Uterus (tissue), 4 donors: ENCODE data around the gene E2F8. TPM values are rescaled to one million over a fixed set of nuclear protein-coding genes. Genes with fewer than 3 reads are reported as not detected.

ENCODE experiments used
- DNase-seq, 2 donors: peaks; one replicate each; pipeline ENCODE4 v3.0.0-alpha.2; 2019 to 2020
- H3K27ac ChIP-seq, 2 donors: fragments of 200-600 bp; sonication (generic); 1 replicate in 1 of 2; 2 replicates in 1 of 2; pipeline ENCODE4 v1.5.1; 2016 to 2018
- H3K27me3 ChIP-seq, 2 donors: fragments of 200-600 bp; sonication (generic); one replicate each; pipeline ENCODE4 v1.5.1; 2018 to 2019; ENCODE audit warnings: control low read depth in 1 of 2
- H3K36me3 ChIP-seq, 2 donors: fragments of 200-600 bp; sonication (generic); one replicate each; pipeline ENCODE4 v1.5.1; 2019; ENCODE audit warnings: control low read depth in 1 of 2
- H3K4me1 ChIP-seq, 2 donors: fragments of 200-600 bp; sonication (generic); one replicate each; pipeline ENCODE4 v1.5.1; 2018 to 2019; ENCODE audit warnings: control low read depth in 1 of 2
- H3K4me3 ChIP-seq, 2 donors: fragments of 200-600 bp; sonication (generic); 1 replicate in 1 of 2; 2 replicates in 1 of 2; pipeline ENCODE4 v1.5.1; 2018 to 2019; ENCODE audit warnings: mild to moderate bottlenecking in 1 of 2
- H3K9me3 ChIP-seq, 2 donors: fragments of 200-600 bp; sonication (generic); one replicate each; pipeline ENCODE4 v1.5.1; 2019; ENCODE audit warnings: control low read depth in 1 of 2
- CTCF ChIP-seq, 4 experiments: fragments of 200-600 bp in 2 of 4; fragments of 450-650 bp in 2 of 4; sonication (generic) in 2 of 4; IDR thresholded peaks; one replicate each; pipeline ENCODE4 v1.5.1; 2016 to 2019; ENCODE audit warnings: antibody characterized with exemption in 4 of 4, mild to moderate bottlenecking in 2 of 4, moderate library complexity in 1 of 4
- POLR2A ChIP-seq, 2 donors: fragments of 450-650 bp; IDR thresholded peaks; one replicate each; pipeline ENCODE4 v1.6.1; 2016; ENCODE audit warnings: antibody characterized with exemption in 2 of 2, mild to moderate bottlenecking in 1 of 2, moderate library complexity in 1 of 2
- intact Hi-C: fragments of 100-400 bp; cut with DNase I; formaldehyde crosslinking; loops from one replicate; pipeline ENCODE4 v1.15.1; 2023; ENCODE audit warnings: low total_unique reads
- total RNA-seq, 4 donors: library from RNA; depleted of rRNA in 3 of 4; stranded (reverse); fragments of >200 nt in 3 of 4; gene quantifications; one replicate each; pipeline versions ENCODE4 v1.1.0 to v1.2.4, GENCODE V29; 2014 to 2023
- donor health status: DM: yes; HTN: yes; CAD: no.

E2F8 gene
- total RNA-seq, 4 donors from 2014 or later, result 2.4 TPM; not detected in 3

GRCh38 chr11:19194620-19195308 lies 46.0 kb downstream of the E2F8 start:
- intact Hi-C loops, result no loop called here
- TF ChIP-seq CTCF (IDR thresholded peaks at IDR 0.05) (no peak), POLR2A (IDR thresholded peaks at IDR 0.05) (no peak)
- Histone ChIP-seq H3K27me3 (no peaks in the 10 kb centered on the region), H3K27ac (no peak overlapping the region), H3K4me3 (no peak overlapping the region), H3K36me3 (no peaks in the 10 kb centered on the region), H3K9me3 (no peaks in the 10 kb centered on the region), H3K4me1 (no peaks in the 10 kb centered on the region)
- DNase-seq, result no peak

- Histone ChIP-seq H3K4me3 (no peak overlapping the region), H3K27me3 (no peaks in the 10 kb centered on the region), H3K36me3 (no peaks in the 10 kb centered on the region), H3K27ac (no peak overlapping the region), H3K9me3 (no peaks in the 10 kb centered on the region), H3K4me1 (no peaks in the 10 kb centered on the region)
- TF ChIP-seq POLR2A (IDR thresholded peaks at IDR 0.05), result no peak
- no peak for TF ChIP-seq CTCF (IDR thresholded peaks at IDR 0.05)
- intact Hi-C loops, result no loop called here
- no peak for DNase-seq
Observed at GRCh38 chr11:19193916-19194315, 46.8 kb downstream of the E2F8 start.

GRCh38 chr11:19191530-19192169 lies 49.1 kb downstream of the E2F8 start:
- DNase-seq, result no peak
- no peak overlapping the region for H3K4me3 ChIP-seq
- TF ChIP-seq POLR2A (IDR thresholded peaks at IDR 0.05) (no peak), CTCF (IDR thresholded peaks at IDR 0.05) (no peak)

GRCh38 chr11:19187833-19188258 lies 52.9 kb downstream of the E2F8 start:
- no peak overlapping the region for H3K27ac ChIP-seq
- no peaks in the 10 kb centered on the region for H3K9me3 ChIP-seq
- no peak for TF ChIP-seq POLR2A (IDR thresholded peaks at IDR 0.05)
- no peak for TF ChIP-seq CTCF (IDR thresholded peaks at IDR 0.05)
- no peaks in the 10 kb centered on the region for H3K27me3 ChIP-seq
- DNase-seq, result no peak
- no peaks in the 10 kb centered on the region for H3K4me1 ChIP-seq
- H3K4me3 ChIP-seq, result no peak overlapping the region
- intact Hi-C loops, result no loop called here
- H3K36me3 ChIP-seq, result no peaks in the 10 kb centered on the region

More at GRCh38 chr11:19191530-19192169, 49.1 kb downstream of the E2F8 start:
- Histone ChIP-seq H3K27me3 (no peaks in the 10 kb centered on the region), H3K36me3 (no peaks in the 10 kb centered on the region), H3K4me1 (no peaks in the 10 kb centered on the region), H3K27ac (no peak overlapping the region), H3K9me3 (no peaks in the 10 kb centered on the region)
- intact Hi-C loops, result no loop called here

GRCh38 chr11:19187114-19187832 lies 53.5 kb downstream of the E2F8 start:
- H3K27ac ChIP-seq, result no peak overlapping the region
- no peak for TF ChIP-seq CTCF (IDR thresholded peaks at IDR 0.05)
- TF ChIP-seq POLR2A (IDR thresholded peaks at IDR 0.05), result no peak
- H3K4me3 ChIP-seq, result no peak overlapping the region
- H3K9me3 ChIP-seq, result no peaks in the 10 kb centered on the region
- H3K36me3 ChIP-seq, result no peaks in the 10 kb centered on the region
- H3K27me3 ChIP-seq, result no peaks in the 10 kb centered on the region
- no peaks in the 10 kb centered on the region for H3K4me1 ChIP-seq
- intact Hi-C loops, result no loop called here
- DNase-seq, result no peak
